ENCODE data around the gene ATP8A1.

- TF ChIP-seq CTCF (IDR thresholded peaks at IDR 0.05) (no peak), POLR2A (IDR thresholded peaks at IDR 0.05) (no peak)
Observed at GRCh38 chr4:42644897-42645296, 12.0 kb downstream of the ATP8A1 start.

Data from right lobe of liver (tissue), 4 donors.